ENCODE measurements around the gene KCNMB1. TPM values are rescaled to one million over a fixed set of nuclear protein-coding genes. Genes with fewer than 3 reads are reported as not detected.

KCNMB1 gene
- total and polyA plus RNA-seq, 10 of the 15 experiments (the other 5 are each of a cell fraction or from before 2014, with no cell fraction given) = 1.2 to 3.6 (median 2.6) TPM

- TF ChIP-seq ZNF592 (IDR thresholded peaks at IDR 0.05) (no peak), FOS (IDR thresholded peaks at IDR 0.05; ENCODE audit: borderline replicate concordance, extremely low read depth, insufficient read length) (no peak), NR2C1 (IDR thresholded peaks at IDR 0.05) (no peak), MTA2 (IDR thresholded peaks at IDR 0.05; ENCODE audit: low read depth) (no peak), YBX1 (IDR thresholded peaks at IDR 0.05) (no peak), BHLHE40 (IDR thresholded peaks at IDR 0.05; ENCODE audit: borderline replicate concordance in 1 of 2, low read depth in 2 of 2, low read length in 1 of 2) (no peak), SREBF2 (IDR thresholded peaks at IDR 0.05; ENCODE audit: low read length) (no peak), ZNF622 (IDR thresholded peaks at IDR 0.05) (no peak), E2F8 (IDR thresholded peaks at IDR 0.05; ENCODE audit: low read depth, partially characterized antibody) (no peak), YY1 (IDR thresholded peaks at IDR 0.05; ENCODE audit: low read depth, low read length) (no peak), ZNF24 (IDR thresholded peaks at IDR 0.05) (no peak)
These were observed 41.1 kb upstream of the KCNMB1 start (continued) for GRCh38 chr5:170430256-170430655.
